ENCODE results near the gene BICRAL. TPM values are rescaled to one million over a fixed set of nuclear protein-coding genes. Genes with fewer than 3 reads are reported as not detected.
"Not testable (repeated sequence)": the region's sequence is repeated elsewhere in the genome, so short reads cannot be mapped to it uniquely, and the experiment has no call there.

The BICRAL gene
- total and polyA plus RNA-seq, 2 experiments from 2014 or later, result 3.9 to 7.2 TPM

- no peaks in the 10 kb centered on the region for H3K4me1 ChIP-seq (ENCODE audit: low read depth)
- TF ChIP-seq CTCF (IDR thresholded peaks at IDR 0.05; ENCODE audit: low read depth, low read length), result no peak
- no peaks in the 10 kb centered on the region for H3K36me3 ChIP-seq
- no peaks in the 10 kb centered on the region for H3K9me3 ChIP-seq (ENCODE audit: low read depth)
- no peak overlapping the region for H3K4me3 ChIP-seq
- H3K27ac ChIP-seq, result no peak overlapping the region
- no peak for DNase-seq (ENCODE audit: low read depth in 1 of 2, low spot score in 1 of 2)
- no peaks in the 10 kb centered on the region for H3K27me3 ChIP-seq
Measured at GRCh38 chr6:42808492-42809483, 26.9 kb downstream of the BICRAL start.

GRCh38 chr6:42813074-42813645 lies 31.3 kb downstream of the BICRAL start:
- no peaks in the 10 kb centered on the region for H3K9me3 ChIP-seq (ENCODE audit: low read depth)
- H3K36me3 ChIP-seq, result no peaks in the 10 kb centered on the region
- no peaks in the 10 kb centered on the region for H3K4me1 ChIP-seq (ENCODE audit: low read depth)
- no peak overlapping the region for H3K4me3 ChIP-seq
- H3K27ac ChIP-seq, result no peak overlapping the region
- no peaks in the 10 kb centered on the region for H3K27me3 ChIP-seq
- no peak for TF ChIP-seq CTCF (IDR thresholded peaks at IDR 0.05; ENCODE audit: low read depth, low read length)
- DNase-seq (ENCODE audit: low read depth in 1 of 2, low spot score in 1 of 2), result no peak

GRCh38 chr6:42813906-42814444 lies 32.1 kb downstream of the BICRAL start:
- Histone ChIP-seq H3K36me3 (no peaks in the 10 kb centered on the region), H3K27me3 (no peaks in the 10 kb centered on the region), H3K9me3 (ENCODE audit: low read depth) (no peaks in the 10 kb centered on the region), H3K4me1 (ENCODE audit: low read depth) (no peaks in the 10 kb centered on the region), H3K4me3 (no peak overlapping the region), H3K27ac (no peak overlapping the region)
- no peak for TF ChIP-seq CTCF (IDR thresholded peaks at IDR 0.05; ENCODE audit: low read depth, low read length)
- DNase-seq (ENCODE audit: low read depth in 1 of 2, low spot score in 1 of 2), result no peak

- not testable (repeated sequence) for H3K27me3 ChIP-seq; DNase-seq (ENCODE audit: low read depth in 1 of 2, low spot score in 1 of 2); H3K9me3 ChIP-seq (ENCODE audit: low read depth); H3K36me3 ChIP-seq; H3K4me3 ChIP-seq; H3K27ac ChIP-seq; H3K4me1 ChIP-seq (ENCODE audit: low read depth)
Measured at GRCh38 chr6:42815726-42816125, 33.9 kb downstream of the BICRAL start.

GRCh38 chr6:42817907-42818306 lies 36.1 kb downstream of the BICRAL start:
- DNase-seq (ENCODE audit: low read depth in 1 of 2, low spot score in 1 of 2), result no peak
- H3K9me3 ChIP-seq (ENCODE audit: low read depth), result no peaks in the 10 kb centered on the region
- peaks cover 3% of the 10 kb centered on the region for H3K36me3 ChIP-seq
- no peaks in the 10 kb centered on the region for H3K4me1 ChIP-seq (ENCODE audit: low read depth)
- H3K27me3 ChIP-seq, result no peaks in the 10 kb centered on the region
- no peak overlapping the region for H3K4me3 ChIP-seq
- TF ChIP-seq CTCF (IDR thresholded peaks at IDR 0.05; ENCODE audit: low read depth, low read length), result no peak
- H3K27ac ChIP-seq, result no peak overlapping the region

GRCh38 chr6:42818416-42818815 lies 36.6 kb downstream of the BICRAL start:
- H3K36me3 ChIP-seq, result peaks cover 8% of the 10 kb centered on the region
- TF ChIP-seq CTCF (IDR thresholded peaks at IDR 0.05; ENCODE audit: low read depth, low read length), result no peak
- H3K27me3 ChIP-seq, result no peaks in the 10 kb centered on the region
- H3K4me3 ChIP-seq, result no peak overlapping the region
- no peaks in the 10 kb centered on the region for H3K9me3 ChIP-seq (ENCODE audit: low read depth)
- no peaks in the 10 kb centered on the region for H3K4me1 ChIP-seq (ENCODE audit: low read depth)
- DNase-seq (ENCODE audit: low read depth in 1 of 2, low spot score in 1 of 2), result no peak
- H3K27ac ChIP-seq, result no peak overlapping the region
